ENCODE results near the gene MAPT. TPM values are rescaled to one million over a fixed set of nuclear protein-coding genes. Genes with fewer than 3 reads are reported as not detected.

The MAPT gene
- total RNA-seq, 1 donor from 2014 or later: 2.4 TPM

DNA sequence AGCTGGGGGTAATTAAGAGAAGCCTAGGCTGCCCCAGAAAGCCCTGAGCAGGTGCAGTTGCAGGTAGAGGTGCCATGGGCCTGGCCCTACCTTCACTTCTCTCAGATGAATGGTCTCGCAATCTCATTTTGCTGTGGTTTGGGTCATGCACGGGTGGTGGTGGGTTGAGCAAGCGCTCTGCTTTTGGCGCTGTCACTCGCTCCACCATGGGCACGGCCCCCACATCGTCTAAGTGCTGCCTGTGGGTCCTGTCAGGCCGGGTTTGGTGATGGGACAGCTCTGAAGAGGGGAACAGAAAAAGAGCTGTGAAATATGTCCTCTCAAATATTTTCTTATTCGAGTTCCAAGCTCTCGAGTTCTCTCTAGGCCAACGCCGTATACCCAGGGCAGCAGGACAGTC lies 144.6 kb downstream of the MAPT start:
- Mint-ChIP-seq H3K27me3 (ENCODE audit: insufficient read depth, low read depth) (peaks cover 2% of the 10 kb centered on the region), H3K4me1 (no peaks in the 10 kb centered on the region), H3K9me3 (no peaks in the 10 kb centered on the region), H3K27ac (no peak overlapping the region), H3K4me3 (no peak overlapping the region), H3K36me3 (peaks cover 46% of the 10 kb centered on the region)
- H2AFZ ChIP-seq (replicated peaks): no peak overlapping the region
- no peaks in the 10 kb centered on the region for H3K27me3 ChIP-seq
- H3K9ac ChIP-seq: no peak overlapping the region
- H3K4me2 ChIP-seq: no peak overlapping the region
- TF ChIP-seq EZH2 (IDR thresholded peaks at IDR 0.05) (no peak), EZH2phosphoT487 (IDR thresholded peaks at IDR 0.05) (no peak)
- TF ChIP-seq, protein P1, sequence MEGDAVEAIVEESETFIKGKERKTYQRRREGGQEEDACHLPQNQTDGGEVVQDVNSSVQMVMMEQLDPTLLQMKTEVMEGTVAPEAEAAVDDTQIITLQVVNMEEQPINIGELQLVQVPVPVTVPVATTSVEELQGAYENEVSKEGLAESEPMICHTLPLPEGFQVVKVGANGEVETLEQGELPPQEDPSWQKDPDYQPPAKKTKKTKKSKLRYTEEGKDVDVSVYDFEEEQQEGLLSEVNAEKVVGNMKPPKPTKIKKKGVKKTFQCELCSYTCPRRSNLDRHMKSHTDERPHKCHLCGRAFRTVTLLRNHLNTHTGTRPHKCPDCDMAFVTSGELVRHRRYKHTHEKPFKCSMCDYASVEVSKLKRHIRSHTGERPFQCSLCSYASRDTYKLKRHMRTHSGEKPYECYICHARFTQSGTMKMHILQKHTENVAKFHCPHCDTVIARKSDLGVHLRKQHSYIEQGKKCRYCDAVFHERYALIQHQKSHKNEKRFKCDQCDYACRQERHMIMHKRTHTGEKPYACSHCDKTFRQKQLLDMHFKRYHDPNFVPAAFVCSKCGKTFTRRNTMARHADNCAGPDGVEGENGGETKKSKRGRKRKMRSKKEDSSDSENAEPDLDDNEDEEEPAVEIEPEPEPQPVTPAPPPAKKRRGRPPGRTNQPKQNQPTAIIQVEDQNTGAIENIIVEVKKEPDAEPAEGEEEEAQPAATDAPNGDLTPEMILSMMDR (IDR thresholded peaks at IDR 0.05): no peak
- H3F3A ChIP-seq (ENCODE audit: low read depth): no peaks in the 10 kb centered on the region
- peaks cover 6% of the 10 kb centered on the region for H3K4me1 ChIP-seq
- no peak overlapping the region for H3K4me3 ChIP-seq
- H3K36me3 ChIP-seq: peaks cover 31% of the 10 kb centered on the region
- no peaks in the 10 kb centered on the region for H3K9me3 ChIP-seq (ENCODE audit: low read depth)
- H4K20me1 ChIP-seq (ENCODE audit: low read depth): peaks cover 36% of the 10 kb centered on the region
- peaks cover 32% of the 10 kb centered on the region for H3K79me2 ChIP-seq (ENCODE audit: low read depth)
- no peak for DNase-seq (ENCODE audit: low spot score)
- no peak overlapping the region for H3K27ac ChIP-seq

DNA sequence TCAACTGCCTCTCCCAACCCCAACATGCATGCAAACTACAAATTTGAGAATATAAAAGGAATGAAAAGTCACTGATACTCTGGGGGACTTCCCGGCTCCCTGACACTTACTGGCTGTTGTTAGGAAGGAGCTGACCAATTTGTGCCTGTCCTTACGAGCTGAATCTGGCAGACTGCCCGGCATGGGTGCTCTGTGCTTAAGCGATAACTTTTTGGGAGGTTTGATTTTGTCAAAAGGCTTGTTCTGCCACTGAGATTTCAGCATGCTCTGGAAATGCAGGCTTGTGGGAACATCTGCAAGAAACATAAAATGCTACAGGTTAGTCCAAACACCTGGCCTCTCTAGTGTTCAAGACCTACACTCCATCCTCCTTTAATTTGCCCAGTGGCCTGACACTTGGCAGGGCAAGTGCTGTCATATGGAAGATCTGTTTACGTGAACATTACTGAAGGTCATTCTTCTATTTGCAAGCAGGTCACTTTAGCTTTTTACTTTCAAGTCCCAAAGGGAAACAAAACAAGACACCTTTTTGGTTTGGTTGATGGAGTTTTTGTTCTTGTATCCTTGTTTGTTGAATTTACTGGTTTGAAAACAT lies 145.3 kb downstream of the MAPT start:
- no peak for DNase-seq (ENCODE audit: low spot score)
- H3K27me3 Mint-ChIP-seq (ENCODE audit: insufficient read depth, low read depth): peaks cover 2% of the 10 kb centered on the region
- Histone ChIP-seq H3F3A (ENCODE audit: low read depth) (peaks cover 3% of the 10 kb centered on the region), H3K79me2 (ENCODE audit: low read depth) (peaks cover 32% of the 10 kb centered on the region), H3K9ac (no peak overlapping the region), H3K27me3 (no peaks in the 10 kb centered on the region), H3K4me3 (no peak overlapping the region), H2AFZ (replicated peaks) (no peak overlapping the region), H3K27ac (no peak overlapping the region), H3K4me1 (peaks cover 9% of the 10 kb centered on the region), H4K20me1 (ENCODE audit: low read depth) (peaks cover 42% of the 10 kb centered on the region), H3K4me2 (no peak overlapping the region), H3K36me3 (peaks cover 31% of the 10 kb centered on the region), H3K9me3 (ENCODE audit: low read depth) (no peaks in the 10 kb centered on the region)
- H3K9me3 Mint-ChIP-seq: no peaks in the 10 kb centered on the region
- TF ChIP-seq, protein P1 (IDR thresholded peaks at IDR 0.05): no peak
- TF ChIP-seq EZH2phosphoT487 (IDR thresholded peaks at IDR 0.05): no peak
- no peak for TF ChIP-seq EZH2 (IDR thresholded peaks at IDR 0.05)
- no peak overlapping the region for H3K4me3 Mint-ChIP-seq
- H3K36me3 Mint-ChIP-seq: peaks cover 44% of the 10 kb centered on the region
- peaks cover 5% of the 10 kb centered on the region for H3K4me1 Mint-ChIP-seq
- no peak overlapping the region for H3K27ac Mint-ChIP-seq

DNA sequence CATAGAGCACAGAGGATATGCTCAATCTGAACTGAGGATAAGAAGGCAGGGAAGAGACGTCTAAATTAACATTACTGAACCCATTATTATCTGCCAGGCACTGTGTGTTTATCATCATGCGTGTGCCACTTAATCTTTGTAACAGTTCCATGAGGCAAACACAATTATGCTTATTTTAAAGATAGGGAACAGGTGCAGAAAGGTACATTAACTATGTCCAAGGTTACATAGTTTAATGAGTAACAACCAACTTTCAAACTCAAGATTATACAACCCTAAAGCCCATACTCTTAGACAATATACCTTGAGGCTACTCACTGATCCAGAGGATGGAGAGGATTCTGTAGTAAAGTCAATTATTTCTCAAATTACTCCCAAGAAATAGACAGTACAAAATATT lies 147.9 kb downstream of the MAPT start:
- no peak for DNase-seq (ENCODE audit: low spot score)
- peaks cover 42% of the 10 kb centered on the region for H3K36me3 Mint-ChIP-seq

DNA sequence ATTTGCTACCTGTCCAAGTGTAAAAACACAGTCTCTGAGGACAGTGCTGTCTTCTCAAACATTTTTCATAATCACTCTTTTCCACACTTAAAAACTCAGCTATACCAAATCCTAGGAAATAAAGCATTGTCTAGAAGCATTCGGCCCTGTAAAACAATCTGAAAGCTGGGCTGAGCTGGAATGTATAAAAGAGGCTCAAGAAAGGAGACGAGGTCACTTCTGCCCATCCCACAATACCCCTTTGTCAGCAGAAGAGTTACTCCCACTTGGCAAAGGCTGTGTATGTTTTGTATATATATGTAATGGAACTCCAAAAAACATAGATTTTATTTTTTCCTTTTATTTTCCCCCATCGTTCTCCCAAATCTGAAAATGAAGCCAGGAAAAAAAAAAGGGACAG lies 148.6 kb downstream of the MAPT start:
- Histone ChIP-seq H3K9ac (no peak overlapping the region), H3F3A (ENCODE audit: low read depth) (peaks cover 12% of the 10 kb centered on the region), H3K4me2 (no peak overlapping the region), H3K79me2 (ENCODE audit: low read depth) (peaks cover 32% of the 10 kb centered on the region), H3K36me3 (peaks cover 23% of the 10 kb centered on the region), H3K4me1 (peaks cover 12% of the 10 kb centered on the region), H2AFZ (replicated peaks) (no peak overlapping the region), H4K20me1 (ENCODE audit: low read depth) (peaks cover 40% of the 10 kb centered on the region), H3K9me3 (ENCODE audit: low read depth) (no peaks in the 10 kb centered on the region), H3K27ac (peak overlapping the region; percentile 32), H3K4me3 (no peak overlapping the region), H3K27me3 (no peaks in the 10 kb centered on the region)
- Mint-ChIP-seq H3K36me3 (peaks cover 43% of the 10 kb centered on the region), H3K4me3 (no peak overlapping the region), H3K9me3 (no peaks in the 10 kb centered on the region), H3K27me3 (ENCODE audit: insufficient read depth, low read depth) (no peaks in the 10 kb centered on the region), H3K4me1 (peaks cover 14% of the 10 kb centered on the region), H3K27ac (no peak overlapping the region)
- TF ChIP-seq, protein P1 (IDR thresholded peaks at IDR 0.05): no peak
- TF ChIP-seq EZH2 (IDR thresholded peaks at IDR 0.05): no peak
- no peak for TF ChIP-seq EZH2phosphoT487 (IDR thresholded peaks at IDR 0.05)
- no peak for DNase-seq (ENCODE audit: low spot score)

More for the DNA sequence above, 147.9 kb downstream of the MAPT start:
- Histone ChIP-seq H2AFZ (replicated peaks) (no peak overlapping the region), H3K4me3 (no peak overlapping the region), H4K20me1 (ENCODE audit: low read depth) (peaks cover 44% of the 10 kb centered on the region), H3K4me1 (peaks cover 12% of the 10 kb centered on the region), H3K9ac (no peak overlapping the region), H3K27ac (no peak overlapping the region), H3K36me3 (peaks cover 30% of the 10 kb centered on the region), H3K79me2 (ENCODE audit: low read depth) (peaks cover 32% of the 10 kb centered on the region), H3K27me3 (no peaks in the 10 kb centered on the region), H3K9me3 (ENCODE audit: low read depth) (no peaks in the 10 kb centered on the region), H3F3A (ENCODE audit: low read depth) (peaks cover 12% of the 10 kb centered on the region), H3K4me2 (no peak overlapping the region)
- Mint-ChIP-seq H3K9me3 (no peaks in the 10 kb centered on the region), H3K4me3 (no peak overlapping the region), H3K27ac (no peak overlapping the region), H3K27me3 (ENCODE audit: insufficient read depth, low read depth) (no peaks in the 10 kb centered on the region), H3K4me1 (peaks cover 14% of the 10 kb centered on the region)
- no peak for TF ChIP-seq EZH2 (IDR thresholded peaks at IDR 0.05)
